HepG2 (cell line): ENCODE measurements around the gene UBXN6. TPM values are rescaled to one million over a fixed set of nuclear protein-coding genes. Genes with fewer than 3 reads are reported as not detected.

Experiments used
- ATAC-seq: fragments of 200-7000 bp; cut with Tn5 transposase; 3 replicates; pipeline ENCODE4 v1.9.1; 2020; ENCODE audit warnings: mild to moderate bottlenecking, moderate library complexity
- BruUV-seq: library from RNA; stranded (reverse); fragments of 400-500 nt; replicated peaks from 2 replicates; lab custom pipeline; 2021; lab: Mats Ljungman, UMichigan
- CTCF ChIA-PET: fragments of 300-600 bp; formaldehyde crosslinking; extraction: SDS; loops from one replicate; lab custom pipeline; 2021; ENCODE audit warnings: low total read pairs, inconsistent platforms, low intra/inter-chr PET ratio; lab: Yijun Ruan, JAX
- POLR2A ChIA-PET: fragments of 350-600 bp; sonication (Branson Sonifier 250); formaldehyde crosslinking; loops from one replicate; lab custom pipeline; 2020; ENCODE audit warnings: antibody characterized with exemption, inconsistent platforms; lab: Yijun Ruan, JAX
- DNase-seq: peaks from one replicate; pipeline ENCODE4 v3.0.0-alpha.2; 2015; ENCODE audit warnings: low spot score
- FAIRE-seq: peaks from 3 replicates; lab custom pipeline; 2011; peaks lifted over from hg19 to GRCh38; lab: Jason Lieb, UNC
- H2AFZ ChIP-seq: one replicate; pipeline ENCODE4 v1.6.1; 2011; ENCODE audit warnings: low read length, inconsistent platforms
- H3K27ac ChIP-seq: fragments of 300-600 bp; 3 replicates; pipeline ENCODE4 v1.8.0; 2011; ENCODE audit warnings: mixed run types, mild to moderate bottlenecking, mixed read lengths, low read length, inconsistent platforms; ENCODE audit not compliant: insufficient read depth; ENCODE audit errors: extremely low read length
- H3K27me3 ChIP-seq, 2 experiments: fragments of 200-600 bp in 1 of 2; 2 replicates in 1 of 2; 3 replicates in 1 of 2; pipeline versions ENCODE4 v1.6.0 to v1.8.0; 2011; ENCODE audit warnings: low read length in 2 of 2, mild to moderate bottlenecking in 2 of 2, moderate library complexity in 2 of 2, inconsistent platforms in 1 of 2; ENCODE audit not compliant: insufficient read depth in 2 of 2, control insufficient read depth in 1 of 2
- H3K36me3 ChIP-seq, 2 experiments: fragments of 200-600 bp in 1 of 2; replicated peaks in 1 of 2; 2 replicates in 1 of 2; 3 replicates in 1 of 2; pipeline versions ENCODE4 v1.5.1 to v1.8.0; 2011; ENCODE audit warnings: low read length in 2 of 2, inconsistent platforms in 1 of 2; ENCODE audit not compliant: insufficient read depth in 2 of 2, control insufficient read depth in 1 of 2
- H3K4me1 ChIP-seq: 2 replicates; pipeline ENCODE4 v1.5.1; 2012; ENCODE audit warnings: low read length, inconsistent platforms; ENCODE audit not compliant: insufficient read depth
- H3K4me2 ChIP-seq: 2 replicates; pipeline ENCODE4 v1.6.0; 2011; ENCODE audit warnings: low read depth, low read length, inconsistent platforms
- H3K4me3 ChIP-seq, 3 experiments: fragments of 200-600 bp in 1 of 3; sonication (generic), shearing (Covaris generic) in 1 of 3; replicated peaks in 1 of 3; 2 replicates each; pipeline ENCODE4 v1.5.1; 2011 to 2016; ENCODE audit warnings: low read length in 3 of 3, inconsistent platforms in 2 of 3, low read depth in 2 of 3, mild to moderate bottlenecking in 2 of 3, control low read depth in 1 of 3, mixed read lengths in 1 of 3; ENCODE audit not compliant: insufficient read depth in 1 of 3
- H3K79me2 ChIP-seq: one replicate; pipeline ENCODE4 v1.6.1; 2011; ENCODE audit warnings: low read length, inconsistent platforms; ENCODE audit not compliant: insufficient read depth
- H3K9ac ChIP-seq: 2 replicates; pipeline ENCODE4 v1.6.0; 2011; ENCODE audit warnings: mild to moderate bottlenecking, low read depth, low read length, inconsistent platforms; ENCODE audit not compliant: insufficient read depth
- H3K9me3 ChIP-seq: 2 replicates; pipeline ENCODE4 v1.5.1; 2012; ENCODE audit warnings: mild to moderate bottlenecking, low read length
- H4K20me1 ChIP-seq: 2 replicates; pipeline ENCODE4 v1.6.0; 2011; ENCODE audit warnings: inconsistent platforms, mild to moderate bottlenecking, low read length, moderate library complexity; ENCODE audit not compliant: insufficient read depth
- ADNP ChIP-seq: sonication (generic); formaldehyde crosslinking; IDR thresholded peaks from 2 replicates; pipeline ENCODE4 v1.4.0; 2020; ENCODE audit warnings: missing genetic modification reagents
- ATAD3A ChIP-seq: sonication (generic); formaldehyde crosslinking; IDR thresholded peaks from 2 replicates; pipeline ENCODE4 v1.4.0; 2020; ENCODE audit warnings: missing genetic modification reagents
- ZBTB7B ChIP-seq: sonication (generic); formaldehyde crosslinking; IDR thresholded peaks from 2 replicates; pipeline ENCODE4 v1.4.0; 2020; ENCODE audit warnings: missing genetic modification reagents
- ZMYM3 ChIP-seq: sonication (generic); formaldehyde crosslinking; IDR thresholded peaks from 2 replicates; pipeline ENCODE4 v1.5.1; 2020; ENCODE audit warnings: mild to moderate bottlenecking, missing genetic modification reagents
- ZNF317 ChIP-seq: sonication (generic); formaldehyde crosslinking; IDR thresholded peaks from 2 replicates; pipeline ENCODE4 v1.5.0; 2020; ENCODE audit warnings: mild to moderate bottlenecking, missing genetic modification reagents
- ZNF569 ChIP-seq: sonication (generic); formaldehyde crosslinking; IDR thresholded peaks from 2 replicates; pipeline ENCODE4 v1.5.0; 2020; ENCODE audit warnings: mild to moderate bottlenecking, missing genetic modification reagents, moderate library complexity, borderline replicate concordance
- ZNF572 ChIP-seq: sonication (generic); formaldehyde crosslinking; IDR thresholded peaks from 2 replicates; pipeline ENCODE4 v1.5.1; 2020; ENCODE audit warnings: mild to moderate bottlenecking, missing genetic modification reagents
- WGBS: methylation state at CpG from one replicate; pipeline ENCODE4 v1.1.6; 2017; ENCODE audit warnings: low lambda C conversion rate; 5-methylcytosine and 5-hydroxymethylcytosine counted together
- in situ Hi-C: cut with HindIII; loops from 2 replicates; pipeline ENCODE4 v1.10.0; 2017; ENCODE audit warnings: low pct_unique_long_range_greater_than_20kb; ENCODE audit not compliant: extremely low pct_ligation_motif_present
- intact Hi-C: fragments of 100-400 bp; cut with micrococcal nuclease; formaldehyde crosslinking; loops from one replicate; pipeline ENCODE4 v1.10.0; 2022; ENCODE audit not compliant: unreplicated experiment
- polyA plus RNA-seq, 8 experiments: library from polyadenylated mRNA; depleted of rRNA in 3 of 8; stranded (reverse) in 7 of 8; unstranded in 1 of 8; fragments of >200 nt; fragmentation: Illumina TruSeq in 4 of 8; extraction: Trizol in 4 of 8; gene quantifications; 2 replicates each; pipeline versions ENCODE4 v1.2.1 to v1.2.3, GENCODE V29; 2011 to 2016; ENCODE audit warnings: low read depth in 4 of 8, missing spikeins in 1 of 8, mixed read lengths in 1 of 8; ENCODE audit not compliant: insufficient read depth in 1 of 8
- total RNA-seq, 5 experiments: library from RNA; depleted of rRNA; stranded (reverse); fragments of >200 nt; fragmentation: Illumina TruSeq; extraction: Trizol; gene quantifications; 2 replicates each; pipeline ENCODE4 v1.2.3, GENCODE V29; 2016; ENCODE audit warnings: low read depth in 1 of 5
- TF ChIP-seq, protein P1 (sequence below): sonication (generic); formaldehyde crosslinking; IDR thresholded peaks from 2 replicates; pipeline ENCODE4 v1.5.1; 2020; ENCODE audit warnings: missing genetic modification reagents, mild to moderate bottlenecking, borderline replicate concordance
- TF ChIP-seq, protein P2 (sequence below): sonication (generic); formaldehyde crosslinking; IDR thresholded peaks from 2 replicates; pipeline ENCODE4 v1.5.1; 2020; ENCODE audit warnings: mild to moderate bottlenecking, missing genetic modification reagents
- TF ChIP-seq, protein P3 (sequence below): IDR thresholded peaks from 2 replicates; pipeline ENCODE4 v1.6.1; 2016; ENCODE audit warnings: low read depth
- TF ChIP-seq, protein P4 (sequence below): sonication (generic); formaldehyde crosslinking; conservative IDR thresholded peaks from 2 replicates; pipeline ENCODE4 v1.8.1; 2023; ENCODE audit warnings: missing genetic modification reagents

UBXN6 gene
- total and polyA plus RNA-seq, 2 of the 13 experiments (the other 11 are each of a cell fraction or from before 2014, with no cell fraction given) = 34.9 to 35.5 TPM

DNA sequence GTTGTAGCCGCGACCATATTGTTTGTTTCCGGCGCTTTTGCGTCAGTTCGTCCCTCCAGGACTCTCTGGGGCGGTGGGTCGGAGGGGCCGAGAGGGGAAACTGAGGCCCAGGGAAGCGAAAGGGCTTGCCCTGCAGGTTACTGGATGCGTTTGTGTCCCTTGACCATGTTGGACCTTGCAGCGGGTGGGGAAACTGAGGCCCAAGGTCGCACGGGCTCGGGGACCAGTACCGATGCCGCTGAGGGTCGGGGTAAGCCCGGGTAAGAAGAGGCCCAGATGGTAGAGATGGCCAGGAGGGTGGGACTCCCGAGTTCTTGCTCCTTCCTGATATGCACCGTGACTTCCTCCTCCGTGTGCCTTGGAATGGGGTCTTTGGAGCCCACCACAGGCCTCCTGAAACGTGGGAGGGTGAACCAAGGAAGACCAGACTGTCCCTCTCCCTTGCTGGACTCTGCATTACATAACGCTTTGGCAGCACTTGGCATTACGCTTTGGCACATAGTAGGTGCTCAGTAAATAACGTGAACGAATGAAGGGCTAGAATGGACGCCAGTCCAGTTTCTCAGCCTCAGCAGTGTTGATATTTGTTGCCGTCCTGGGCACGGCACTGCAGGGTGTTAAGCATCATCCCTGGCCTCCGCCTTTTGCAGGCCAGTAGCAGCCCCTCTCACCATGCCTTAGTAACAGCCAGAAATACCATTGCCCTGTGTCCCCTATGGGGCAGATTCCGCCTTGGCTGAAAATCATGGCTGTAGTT, 54.4 kb downstream of the UBXN6 start:
- no peaks in the 10 kb centered on the region; a peak in 1 of 5 replicates for H3K27me3 ChIP-seq
- ChIA-PET POLR2A (interaction anchor here (1.8 kb wide), 1 partner anchor 13 kb away, joined by 6 read pairs; no protein-coding TSS in a partner anchor), CTCF (no interaction called here)
- H3K36me3 ChIP-seq = no peaks in the 10 kb centered on the region; a peak in 2 of 5 replicates
- H3K9ac ChIP-seq = peak overlapping the region; percentile 95
- 14% methylated on average over 6 of the region's 32 CpGs for WGBS
- H3K4me3 ChIP-seq = peak overlapping the region; percentile 82 to 99 (median 88)
- in situ Hi-C loops (no loop called here), intact Hi-C loops (loop anchor here (5.0 kb wide), 2 partner anchors 54 to 136 kb away; partner anchors contain the start of gene UBXN6)
- ATAC-seq (0 out of 3 replicates have a peak, but pooled peaks have one; percentile 10), FAIRE-seq (no peak), DNase-seq (no peak)
- H2AFZ ChIP-seq = no peak overlapping the region
- BruUV-seq = TSS peak; percentile 56
- H3K4me2 ChIP-seq = peak overlapping the region; percentile 96
- no peaks in the 10 kb centered on the region for H3K9me3 ChIP-seq
- H3K27ac ChIP-seq = peak overlapping the region; percentile 81
- peaks cover 4% of the 10 kb centered on the region for H4K20me1 ChIP-seq
- H3K79me2 ChIP-seq = peaks cover 64% of the 10 kb centered on the region
- H3K4me1 ChIP-seq = peaks cover 68% of the 10 kb centered on the region
- no peak for TF ChIP-seq ATAD3A (CRISPR knock-in tag)
- no peak for TF ChIP-seq ZNF572 (CRISPR knock-in tag)
- no peak for TF ChIP-seq ZNF317
- TF ChIP-seq ZMYM3 = peak; percentile 55
- 0 out of 2 replicates have a peak, but pooled peaks have one; percentile 22 for TF ChIP-seq ZBTB7B (CRISPR knock-in tag)
- TF ChIP-seq, protein P1, sequence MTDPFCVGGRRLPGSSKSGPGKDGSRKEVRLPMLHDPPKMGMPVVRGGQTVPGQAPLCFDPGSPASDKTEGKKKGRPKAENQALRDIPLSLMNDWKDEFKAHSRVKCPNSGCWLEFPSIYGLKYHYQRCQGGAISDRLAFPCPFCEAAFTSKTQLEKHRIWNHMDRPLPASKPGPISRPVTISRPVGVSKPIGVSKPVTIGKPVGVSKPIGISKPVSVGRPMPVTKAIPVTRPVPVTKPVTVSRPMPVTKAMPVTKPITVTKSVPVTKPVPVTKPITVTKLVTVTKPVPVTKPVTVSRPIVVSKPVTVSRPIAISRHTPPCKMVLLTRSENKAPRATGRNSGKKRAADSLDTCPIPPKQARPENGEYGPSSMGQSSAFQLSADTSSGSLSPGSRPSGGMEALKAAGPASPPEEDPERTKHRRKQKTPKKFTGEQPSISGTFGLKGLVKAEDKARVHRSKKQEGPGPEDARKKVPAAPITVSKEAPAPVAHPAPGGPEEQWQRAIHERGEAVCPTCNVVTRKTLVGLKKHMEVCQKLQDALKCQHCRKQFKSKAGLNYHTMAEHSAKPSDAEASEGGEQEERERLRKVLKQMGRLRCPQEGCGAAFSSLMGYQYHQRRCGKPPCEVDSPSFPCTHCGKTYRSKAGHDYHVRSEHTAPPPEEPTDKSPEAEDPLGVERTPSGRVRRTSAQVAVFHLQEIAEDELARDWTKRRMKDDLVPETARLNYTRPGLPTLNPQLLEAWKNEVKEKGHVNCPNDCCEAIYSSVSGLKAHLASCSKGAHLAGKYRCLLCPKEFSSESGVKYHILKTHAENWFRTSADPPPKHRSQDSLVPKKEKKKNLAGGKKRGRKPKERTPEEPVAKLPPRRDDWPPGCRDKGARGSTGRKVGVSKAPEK = 0 out of 2 replicates have a peak, but pooled peaks have one; percentile 38
- TF ChIP-seq, protein P2, sequence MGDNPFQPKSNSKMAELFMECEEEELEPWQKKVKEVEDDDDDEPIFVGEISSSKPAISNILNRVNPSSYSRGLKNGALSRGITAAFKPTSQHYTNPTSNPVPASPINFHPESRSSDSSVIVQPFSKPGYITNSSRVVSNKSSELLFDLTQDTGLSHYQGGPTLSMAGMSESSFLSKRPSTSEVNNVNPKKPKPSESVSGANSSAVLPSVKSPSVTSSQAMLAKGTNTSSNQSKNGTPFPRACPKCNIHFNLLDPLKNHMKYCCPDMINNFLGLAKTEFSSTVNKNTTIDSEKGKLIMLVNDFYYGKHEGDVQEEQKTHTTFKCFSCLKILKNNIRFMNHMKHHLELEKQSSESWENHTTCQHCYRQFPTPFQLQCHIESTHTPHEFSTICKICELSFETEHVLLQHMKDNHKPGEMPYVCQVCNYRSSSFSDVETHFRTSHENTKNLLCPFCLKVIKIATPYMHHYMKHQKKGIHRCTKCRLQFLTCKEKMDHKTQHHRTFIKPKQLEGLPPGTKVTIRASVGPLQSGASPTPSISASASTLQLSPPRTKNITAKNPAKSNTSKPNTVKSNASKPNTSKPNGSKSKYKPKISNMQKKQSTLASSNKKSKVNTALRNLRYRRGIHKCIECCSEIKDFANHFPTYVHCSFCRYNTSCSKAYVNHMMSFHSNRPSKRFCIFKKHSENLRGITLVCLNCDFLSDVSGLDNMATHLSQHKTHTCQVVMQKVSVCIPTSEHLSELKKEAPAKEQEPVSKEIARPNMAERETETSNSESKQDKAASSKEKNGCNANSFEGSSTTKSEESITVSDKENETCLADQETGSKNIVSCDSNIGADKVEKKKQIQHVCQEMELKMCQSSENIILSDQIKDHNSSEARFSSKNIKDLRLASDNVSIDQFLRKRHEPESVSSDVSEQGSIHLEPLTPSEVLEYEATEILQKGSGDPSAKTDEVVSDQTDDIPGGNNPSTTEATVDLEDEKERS (CRISPR knock-in tag) = 0 out of 2 replicates have a peak, but pooled peaks have one; percentile 41
- TF ChIP-seq, protein P3, sequence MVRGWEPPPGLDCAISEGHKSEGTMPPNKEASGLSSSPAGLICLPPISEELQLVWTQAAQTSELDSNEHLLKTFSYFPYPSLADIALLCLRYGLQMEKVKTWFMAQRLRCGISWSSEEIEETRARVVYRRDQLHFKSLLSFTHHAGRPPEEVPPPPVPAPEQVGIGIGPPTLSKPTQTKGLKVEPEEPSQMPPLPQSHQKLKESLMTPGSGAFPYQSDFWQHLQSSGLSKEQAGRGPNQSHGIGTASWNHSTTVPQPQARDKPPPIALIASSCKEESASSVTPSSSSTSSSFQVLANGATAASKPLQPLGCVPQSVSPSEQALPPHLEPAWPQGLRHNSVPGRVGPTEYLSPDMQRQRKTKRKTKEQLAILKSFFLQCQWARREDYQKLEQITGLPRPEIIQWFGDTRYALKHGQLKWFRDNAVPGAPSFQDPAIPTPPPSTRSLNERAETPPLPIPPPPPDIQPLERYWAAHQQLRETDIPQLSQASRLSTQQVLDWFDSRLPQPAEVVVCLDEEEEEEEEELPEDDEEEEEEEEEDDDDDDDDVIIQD (CRISPR knock-in tag) = no peak
- TF ChIP-seq, protein P4, sequence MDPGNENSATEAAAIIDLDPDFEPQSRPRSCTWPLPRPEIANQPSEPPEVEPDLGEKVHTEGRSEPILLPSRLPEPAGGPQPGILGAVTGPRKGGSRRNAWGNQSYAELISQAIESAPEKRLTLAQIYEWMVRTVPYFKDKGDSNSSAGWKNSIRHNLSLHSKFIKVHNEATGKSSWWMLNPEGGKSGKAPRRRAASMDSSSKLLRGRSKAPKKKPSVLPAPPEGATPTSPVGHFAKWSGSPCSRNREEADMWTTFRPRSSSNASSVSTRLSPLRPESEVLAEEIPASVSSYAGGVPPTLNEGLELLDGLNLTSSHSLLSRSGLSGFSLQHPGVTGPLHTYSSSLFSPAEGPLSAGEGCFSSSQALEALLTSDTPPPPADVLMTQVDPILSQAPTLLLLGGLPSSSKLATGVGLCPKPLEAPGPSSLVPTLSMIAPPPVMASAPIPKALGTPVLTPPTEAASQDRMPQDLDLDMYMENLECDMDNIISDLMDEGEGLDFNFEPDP (CRISPR knock-in tag) = 0 out of 2 replicates have a peak, but pooled peaks have one; percentile 36
- peak; percentile 3; the same call in 1 of the 2 replicates for TF ChIP-seq ADNP (CRISPR knock-in tag)
- no peak for TF ChIP-seq ZNF569 (CRISPR knock-in tag)
